ENCODE results near the gene MT1A. TPM values are rescaled to one million over a fixed set of nuclear protein-coding genes. Genes with fewer than 3 reads are reported as not detected.

The MT1A gene
- total RNA-seq, 1 experiment from 2014 or later = not detected

- no peaks in the 10 kb centered on the region for H4K20me1 ChIP-seq (ENCODE audit: insufficient read depth)
- H3K4me2 ChIP-seq (ENCODE audit: low read length) = no peak overlapping the region
- TF ChIP-seq YY1 (IDR thresholded peaks at IDR 0.05; ENCODE audit: extremely low read depth, insufficient replicate concordance, low read depth, low read length) = no peak
- TF ChIP-seq CEBPB (IDR thresholded peaks at IDR 0.05; ENCODE audit: low read depth) = no peak
- TF ChIP-seq POLR2A (IDR thresholded peaks at IDR 0.05; ENCODE audit: borderline replicate concordance, extremely low read depth, insufficient read depth, insufficient read length) = no peak
- no peak for TF ChIP-seq EZH2 (IDR thresholded peaks at IDR 0.05)
- TF ChIP-seq CTCF (IDR thresholded peaks at IDR 0.05 in 2 of 3, conservative IDR thresholded peaks at IDR 0.05 in 1 of 3; ENCODE audit: borderline replicate concordance in 1 of 3, insufficient read depth in 1 of 3, low read depth in 2 of 3, low read length in 2 of 3) = no peak
- no peak for TF ChIP-seq ZFX (IDR thresholded peaks at IDR 0.05)
- TF ChIP-seq TCF7L2 (IDR thresholded peaks at IDR 0.05; ENCODE audit: borderline replicate concordance, extremely low read depth, insufficient read depth, insufficient read length) = no peak
- no peak for TF ChIP-seq RAD21 (IDR thresholded peaks at IDR 0.05; ENCODE audit: low read depth)
- no peak for DNase-seq (ENCODE audit: low read depth, low spot score)
- H3K9ac ChIP-seq (ENCODE audit: low read length) = no peak overlapping the region
- peaks cover 11 to 24% of the 10 kb centered on the region in 2 experiments for H3K4me1 ChIP-seq (ENCODE audit: control insufficient read depth in 1 of 2, insufficient read depth in 2 of 2, low read length in 2 of 2)
- RAD21 ChIA-PET (ENCODE audit: low non-redundant PET in 1 of 2, low total read pairs in 2 of 2, uncharacterized antibody in 2 of 2, unreplicated experiment in 2 of 2) = no interaction called here
- no peaks in the 10 kb centered on the region for H3K79me2 ChIP-seq (ENCODE audit: insufficient read depth, low read length)
- H3K27me3 ChIP-seq (ENCODE audit: insufficient read depth, low read length) = no peaks in the 10 kb centered on the region
- no peaks in the 10 kb centered on the region for H3K36me3 ChIP-seq (ENCODE audit: control insufficient read depth in 1 of 2, insufficient read depth in 2 of 2, low read length in 2 of 2)
- intact Hi-C loops (cut with micrococcal nuclease) = no loop called here
- POLR2A ChIA-PET = interaction anchor here (0.8 to 0.9 kb wide), 2 partner anchors 13 to 15 kb away, joined by 3 read pairs; partner anchors contain the start of gene MT1E
- no peak overlapping the region for H3K4me3 ChIP-seq (replicated peaks in 1 of 2; ENCODE audit: low read depth in 1 of 2, low read length in 2 of 2)
- CTCF ChIA-PET = no interaction called here
- no peak overlapping the region for H2AFZ ChIP-seq (ENCODE audit: low read depth, low read length, poor library complexity, severe bottlenecking)
- H3K9me2 ChIP-seq (ENCODE audit: insufficient read depth) = no peaks in the 10 kb centered on the region
- BruUV-seq (replicated peaks) = no TSS peak
- ATAC-seq = no peak
- H3K27ac ChIP-seq (ENCODE audit: low read depth, low read length) = no peak overlapping the region
- H3K9me3 ChIP-seq (ENCODE audit: control insufficient read depth in 1 of 2, insufficient read depth in 1 of 2, low read depth in 1 of 2, low read length in 2 of 2) = no peaks in the 10 kb centered on the region
Observed at GRCh38 chr16:56640076-56640475, 1.6 kb downstream of the MT1A start.

- H3K4me3 ChIP-seq (replicated peaks in 1 of 2; ENCODE audit: low read depth in 1 of 2, low read length in 2 of 2) = no peak overlapping the region
- ChIA-PET CTCF (no interaction called here), RAD21 (ENCODE audit: low non-redundant PET in 1 of 2, low total read pairs in 2 of 2, uncharacterized antibody in 2 of 2, unreplicated experiment in 2 of 2) (no interaction called here), POLR2A (interaction anchor here (0.9 to 1.1 kb wide), 2 partner anchors 16 to 30 kb away, joined by 3 read pairs; partner anchors contain the start of gene MT1E)
- peaks cover 11 to 24% of the 10 kb centered on the region in 2 experiments for H3K4me1 ChIP-seq (ENCODE audit: control insufficient read depth in 1 of 2, insufficient read depth in 2 of 2, low read length in 2 of 2)
- no peak overlapping the region for H3K9ac ChIP-seq (ENCODE audit: low read length)
- no peaks in the 10 kb centered on the region for H3K79me2 ChIP-seq (ENCODE audit: insufficient read depth, low read length)
- no peak overlapping the region for H3K27ac ChIP-seq (ENCODE audit: low read depth, low read length)
- no peaks in the 10 kb centered on the region for H3K36me3 ChIP-seq (ENCODE audit: control insufficient read depth in 1 of 2, insufficient read depth in 2 of 2, low read length in 2 of 2)
- H3K9me2 ChIP-seq (ENCODE audit: insufficient read depth) = no peaks in the 10 kb centered on the region
- no peak overlapping the region for H2AFZ ChIP-seq (ENCODE audit: low read depth, low read length, poor library complexity, severe bottlenecking)
- ATAC-seq (no peak), DNase-seq (ENCODE audit: low read depth, low spot score) (no peak)
- H3K4me2 ChIP-seq (ENCODE audit: low read length) = no peak overlapping the region
- intact Hi-C loops (cut with micrococcal nuclease) = no loop called here
- BruUV-seq (replicated peaks) = no TSS peak
- no peaks in the 10 kb centered on the region for H4K20me1 ChIP-seq (ENCODE audit: insufficient read depth)
- no peaks in the 10 kb centered on the region for H3K9me3 ChIP-seq (ENCODE audit: control insufficient read depth in 1 of 2, insufficient read depth in 1 of 2, low read depth in 1 of 2, low read length in 2 of 2)
- H3K27me3 ChIP-seq (ENCODE audit: insufficient read depth, low read length) = no peaks in the 10 kb centered on the region
- no peak for TF ChIP-seq CTCF (IDR thresholded peaks at IDR 0.05 in 2 of 3, conservative IDR thresholded peaks at IDR 0.05 in 1 of 3; ENCODE audit: borderline replicate concordance in 1 of 3, insufficient read depth in 1 of 3, low read depth in 2 of 3, low read length in 2 of 3)
- TF ChIP-seq ATF3 (IDR thresholded peaks at IDR 0.05) = no peak
- no peak for TF ChIP-seq REST (IDR thresholded peaks at IDR 0.05; ENCODE audit: low read depth)
- no peak for TF ChIP-seq ZFX (IDR thresholded peaks at IDR 0.05)
- TF ChIP-seq ELF1 (IDR thresholded peaks at IDR 0.05; ENCODE audit: borderline replicate concordance, low read depth) = no peak
Observed at GRCh38 chr16:56641166-56641565, 2.7 kb downstream of the MT1A start.

Measured in HCT116 (cell line).